Measurements from ENCODE around the gene SPATA17.
"Not testable (repeated sequence)": the region's sequence is repeated elsewhere in the genome, so short reads cannot be mapped to it uniquely, and the experiment has no call there.

SPATA17 gene, protein sequence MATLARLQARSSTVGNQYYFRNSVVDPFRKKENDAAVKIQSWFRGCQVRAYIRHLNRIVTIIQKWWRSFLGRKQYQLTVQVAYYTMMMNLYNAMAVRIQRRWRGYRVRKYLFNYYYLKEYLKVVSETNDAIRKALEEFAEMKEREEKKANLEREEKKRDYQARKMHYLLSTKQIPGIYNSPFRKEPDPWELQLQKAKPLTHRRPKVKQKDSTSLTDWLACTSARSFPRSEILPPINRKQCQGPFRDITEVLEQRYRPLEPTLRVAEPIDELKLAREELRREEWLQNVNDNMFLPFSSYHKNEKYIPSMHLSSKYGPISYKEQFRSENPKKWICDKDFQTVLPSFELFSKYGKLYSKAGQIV

GRCh38 chr1:217630711-217631591 lies at the start of gene SPATA17, which contains the start of gene GPATCH2:
TSS of gene SPATA17 (plus strand) at chr1:217631344. CDS start at chr1:217631379, 35 bp downstream.
TSS of gene GPATCH2 (minus strand) at chr1:217631090. CDS start at chr1:217630971, 119 bp downstream.
- peak; percentile 51 for DNase-seq (ENCODE audit: low read depth)

DNA sequence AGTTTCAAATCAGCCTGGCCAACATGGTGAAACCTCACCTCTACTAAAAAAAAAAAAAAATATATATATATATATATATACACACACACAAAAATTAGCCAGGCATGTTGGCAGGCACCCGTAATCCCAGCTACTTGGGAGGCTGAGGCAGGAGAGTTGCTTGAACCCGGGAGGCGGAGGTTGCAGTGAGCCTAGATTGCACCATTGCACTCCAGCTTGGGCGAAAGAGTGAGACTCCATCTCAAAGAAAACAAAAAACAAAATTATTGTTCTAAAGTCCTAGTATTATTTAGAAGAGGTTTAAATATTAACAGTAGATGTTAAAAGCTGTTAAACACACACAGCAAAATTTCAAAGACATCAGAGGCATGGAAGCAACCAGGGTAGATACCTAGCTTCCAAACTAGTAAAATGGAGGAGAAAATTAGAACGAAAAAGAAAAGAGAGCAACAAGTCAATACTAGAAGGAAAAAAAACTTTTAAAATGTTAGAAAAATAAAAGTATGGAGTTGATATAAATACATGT lies 46.8 kb upstream of the SPATA17 start:
- DNase-seq (ENCODE audit: low read depth): not testable (repeated sequence)

DNA sequence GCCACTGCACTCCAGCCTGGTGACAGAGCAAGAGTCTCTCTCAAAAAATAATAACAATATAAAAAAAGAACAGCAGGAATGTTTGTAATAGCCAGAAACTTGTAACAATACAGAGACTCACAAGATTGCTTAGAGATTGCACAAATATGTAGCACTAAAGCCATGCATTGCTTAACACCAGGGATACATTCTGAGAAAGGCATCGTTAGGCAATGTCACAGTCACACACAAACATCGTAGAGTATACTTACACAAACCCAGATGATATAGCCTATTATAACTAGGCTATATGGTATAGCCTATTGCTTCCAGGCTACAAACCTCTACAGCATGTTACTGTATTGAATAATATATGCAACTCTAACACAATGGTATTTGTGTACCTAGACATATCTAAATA lies 45.6 kb upstream of the SPATA17 start:
- DNase-seq (ENCODE audit: low read depth): no peak

- DNase-seq (ENCODE audit: low read depth): no peak
Observed at GRCh38 chr1:217586586-217586985, 44.6 kb upstream of the SPATA17 start.

DNA sequence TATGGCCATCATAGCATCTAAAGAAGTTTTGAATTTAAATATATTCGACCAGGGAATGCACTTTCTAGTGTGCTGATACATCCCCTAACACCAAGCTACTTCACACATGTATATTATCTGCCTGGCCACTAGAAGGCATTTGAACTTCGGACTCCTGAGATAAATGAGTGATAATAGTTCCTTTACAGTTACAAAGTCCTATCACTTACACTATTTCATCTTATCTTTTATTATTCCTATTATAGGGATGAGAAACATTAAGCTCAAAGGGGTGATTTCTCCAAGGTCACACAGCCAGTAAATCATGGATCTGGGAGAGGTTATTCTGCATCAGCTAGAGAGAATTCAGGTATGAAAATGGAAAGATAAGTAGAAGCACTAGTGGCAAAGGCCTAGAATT lies 40.5 kb upstream of the SPATA17 start:
- DNase-seq (ENCODE audit: low read depth): no peak

DNA sequence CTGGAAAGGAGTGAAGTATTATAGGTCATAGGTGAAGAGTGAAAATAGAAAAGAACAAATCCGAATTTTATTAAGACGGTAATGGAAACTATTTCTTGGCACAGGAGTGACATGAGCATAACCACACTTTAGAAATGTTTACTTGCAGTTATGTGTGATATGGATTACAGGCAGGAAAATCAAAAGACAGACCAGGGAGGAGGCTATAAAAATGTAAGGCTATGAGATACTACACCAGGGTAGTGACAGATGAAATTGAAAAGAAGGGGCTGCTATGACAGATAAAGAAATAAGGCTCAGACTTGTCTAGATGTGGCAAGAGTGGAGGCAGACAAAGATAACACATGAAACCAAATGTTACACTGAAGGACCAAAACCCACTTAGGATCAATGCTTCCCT lies 32.0 kb upstream of the SPATA17 start:
- DNase-seq (ENCODE audit: low read depth): no peak

GRCh38 chr1:217602380-217602779 lies 28.8 kb upstream of the SPATA17 start:
- no peak for DNase-seq (ENCODE audit: low read depth)

GRCh38 chr1:217605390-217605789 lies 25.8 kb upstream of the SPATA17 start:
- DNase-seq (ENCODE audit: low read depth): no peak

DNA sequence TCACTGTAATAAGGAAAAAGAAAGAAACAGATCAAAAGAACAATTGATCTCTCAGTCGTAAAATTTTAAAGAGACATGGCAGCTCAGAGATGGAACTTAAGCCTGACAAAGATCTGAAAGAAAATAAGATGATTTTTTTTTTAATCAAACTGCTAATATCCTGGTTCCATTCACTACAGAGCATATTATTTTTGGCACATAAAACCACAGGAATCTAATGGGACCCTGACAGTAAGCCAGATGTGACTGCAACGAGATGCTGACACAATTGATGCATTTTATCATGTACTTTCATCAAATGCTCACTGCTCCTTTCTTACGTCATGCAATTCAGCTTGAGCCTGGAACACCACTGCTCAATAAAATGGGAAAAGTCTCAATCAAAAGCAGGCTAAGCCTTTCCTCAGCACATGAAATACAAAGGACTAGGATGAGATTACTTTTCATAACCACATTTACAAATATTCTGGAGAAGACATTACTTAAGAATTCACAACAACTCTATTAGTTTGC lies 16.9 kb upstream of the SPATA17 start:
- no peak for DNase-seq (ENCODE audit: low read depth)

DNA sequence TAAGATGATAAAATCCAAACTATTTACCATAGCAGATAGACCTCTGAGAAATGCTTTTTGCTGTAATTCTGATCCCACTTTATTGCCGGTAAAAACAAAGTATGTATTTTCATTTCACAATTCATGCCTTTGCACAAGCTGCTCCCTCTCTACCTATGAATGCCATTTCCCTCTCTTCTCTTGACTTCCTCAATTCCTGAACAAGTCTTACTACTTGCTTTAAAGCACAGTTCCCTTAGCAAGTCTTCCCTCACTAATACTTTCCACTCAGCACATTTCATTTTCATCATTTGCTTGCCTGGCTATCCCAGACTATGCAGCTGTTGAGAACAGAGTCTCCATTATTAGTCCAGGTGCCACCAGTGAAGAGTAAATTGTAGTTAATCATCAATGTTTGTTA lies 14.0 kb upstream of the SPATA17 start:
- DNase-seq (ENCODE audit: low read depth): no peak

- no peak for DNase-seq (ENCODE audit: low read depth)
Observed at GRCh38 chr1:217620814-217621213, 10.3 kb upstream of the SPATA17 start.

DNA sequence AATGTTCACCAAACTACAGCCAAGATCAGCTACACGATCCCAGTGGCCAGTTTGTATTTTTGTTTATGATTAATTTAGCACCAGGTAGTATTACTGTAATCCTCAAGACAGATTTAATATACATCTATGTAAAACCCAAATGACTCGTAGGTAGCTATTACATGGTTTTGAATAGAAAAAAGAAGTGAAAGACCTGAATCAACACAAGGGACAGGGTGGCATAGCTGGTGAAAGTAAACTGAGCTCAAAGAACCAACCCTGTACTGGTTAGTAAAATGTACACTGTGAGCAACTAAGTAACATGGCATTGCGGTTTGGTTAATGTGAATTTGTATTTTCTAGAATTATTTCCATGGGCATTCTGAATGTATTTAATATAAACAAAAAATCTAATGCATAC lies 9.1 kb upstream of the SPATA17 start:
- no peak for DNase-seq (ENCODE audit: low read depth)

GRCh38 chr1:217626321-217626720 lies 4.8 kb upstream of the SPATA17 start:
- no peak for DNase-seq (ENCODE audit: low read depth)

GRCh38 chr1:217627431-217627830 lies 3.7 kb upstream of the SPATA17 start:
- no peak for DNase-seq (ENCODE audit: low read depth)

- DNase-seq (ENCODE audit: low read depth): no peak
Observed at GRCh38 chr1:217642455-217642854, 11.3 kb downstream of the SPATA17 start.

GRCh38 chr1:217647791-217648190 lies 16.6 kb downstream of the SPATA17 start:
- no peak for DNase-seq (ENCODE audit: low read depth)

DNA sequence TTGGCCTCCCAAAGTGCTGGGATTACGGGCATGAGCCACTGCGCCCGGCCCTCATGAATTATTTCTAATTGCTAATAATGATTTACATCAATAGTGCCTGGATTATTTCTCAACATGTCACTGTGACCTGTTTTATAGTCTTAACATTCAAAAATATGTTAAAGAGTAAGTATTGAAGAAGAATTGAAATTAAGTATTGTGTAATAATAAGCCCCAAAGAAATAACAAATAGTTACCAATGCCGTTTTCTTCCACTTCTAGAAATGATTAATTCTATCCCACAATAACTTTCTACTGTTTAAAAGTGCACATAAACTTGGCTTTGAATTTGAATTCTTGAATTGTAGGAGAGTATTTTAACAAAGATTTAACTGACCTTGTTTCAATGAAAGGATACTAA lies 19.5 kb downstream of the SPATA17 start:
- DNase-seq (ENCODE audit: low read depth): no peak

DNA sequence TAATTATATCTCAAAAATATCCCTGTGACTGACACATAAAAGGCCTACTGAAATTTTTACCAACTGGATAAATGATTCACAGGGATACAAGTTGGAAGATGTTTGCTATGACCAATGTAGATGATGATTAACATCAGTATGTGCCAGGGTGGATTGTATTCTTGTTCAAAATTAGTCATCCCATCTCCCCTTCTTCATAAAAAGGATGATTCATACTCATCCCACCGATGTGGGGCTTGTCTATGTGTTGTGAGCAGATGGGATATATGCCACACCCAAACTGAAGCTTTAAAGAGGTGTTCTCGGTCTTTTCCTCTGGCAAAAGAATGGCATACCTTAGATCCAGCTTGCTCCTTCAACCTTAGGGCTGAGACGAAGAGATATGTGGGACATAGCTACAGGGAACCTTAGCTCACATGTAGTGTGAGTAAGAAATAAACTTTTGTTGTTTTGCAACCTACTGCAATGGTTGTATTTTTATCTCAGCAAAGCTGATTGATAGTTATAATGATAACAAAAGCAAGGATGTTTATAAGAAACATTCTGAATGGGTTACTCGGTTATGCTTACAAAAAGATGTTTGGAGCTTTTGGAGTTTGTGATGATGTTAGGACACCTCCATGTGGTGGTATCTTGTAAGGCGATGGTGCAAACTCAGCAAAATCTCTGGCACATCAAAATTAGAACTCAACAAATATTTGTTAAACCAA lies 29.4 kb downstream of the SPATA17 start:
- DNase-seq (ENCODE audit: low read depth): no peak

DNA sequence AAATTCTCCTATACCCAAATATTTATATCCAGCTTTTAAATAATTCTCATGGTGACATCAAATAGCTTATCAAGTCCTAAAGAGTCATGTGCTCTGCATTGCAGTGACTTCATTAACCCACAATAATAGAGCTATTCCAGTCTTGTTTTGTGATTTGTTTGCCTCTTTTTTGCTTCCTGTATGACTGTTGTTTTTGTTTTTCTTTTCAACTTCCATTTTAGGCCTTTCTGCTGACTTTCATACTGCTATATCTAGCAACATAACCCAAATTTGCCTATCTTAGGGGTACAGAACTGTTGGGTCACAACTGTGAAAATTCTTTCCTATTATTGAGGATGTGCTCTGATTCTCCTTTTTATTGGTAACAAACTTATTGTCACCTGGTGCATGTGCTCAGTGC lies 30.3 kb downstream of the SPATA17 start:
- DNase-seq (ENCODE audit: low read depth): no peak

GRCh38 chr1:217668351-217668940 lies 37.3 kb downstream of the SPATA17 start:
- no peak for DNase-seq (ENCODE audit: low read depth)

GRCh38 chr1:217673387-217673786 lies 42.2 kb downstream of the SPATA17 start:
- DNase-seq (ENCODE audit: low read depth): no peak
